ENCODE results near the gene RFT1. TPM values are rescaled to one million over a fixed set of nuclear protein-coding genes. Genes with fewer than 3 reads are reported as not detected.
"Not testable (repeated sequence)": the region's sequence is repeated elsewhere in the genome, so short reads cannot be mapped to it uniquely, and the experiment has no call there.

RFT1 gene
- total RNA-seq, 1 donor from 2014 or later, result 21.3 TPM

GRCh38 chr3:53071882-53072431 lies 58.3 kb downstream of the RFT1 start:
- no peak for DNase-seq (ENCODE audit: low spot score)

DNA sequence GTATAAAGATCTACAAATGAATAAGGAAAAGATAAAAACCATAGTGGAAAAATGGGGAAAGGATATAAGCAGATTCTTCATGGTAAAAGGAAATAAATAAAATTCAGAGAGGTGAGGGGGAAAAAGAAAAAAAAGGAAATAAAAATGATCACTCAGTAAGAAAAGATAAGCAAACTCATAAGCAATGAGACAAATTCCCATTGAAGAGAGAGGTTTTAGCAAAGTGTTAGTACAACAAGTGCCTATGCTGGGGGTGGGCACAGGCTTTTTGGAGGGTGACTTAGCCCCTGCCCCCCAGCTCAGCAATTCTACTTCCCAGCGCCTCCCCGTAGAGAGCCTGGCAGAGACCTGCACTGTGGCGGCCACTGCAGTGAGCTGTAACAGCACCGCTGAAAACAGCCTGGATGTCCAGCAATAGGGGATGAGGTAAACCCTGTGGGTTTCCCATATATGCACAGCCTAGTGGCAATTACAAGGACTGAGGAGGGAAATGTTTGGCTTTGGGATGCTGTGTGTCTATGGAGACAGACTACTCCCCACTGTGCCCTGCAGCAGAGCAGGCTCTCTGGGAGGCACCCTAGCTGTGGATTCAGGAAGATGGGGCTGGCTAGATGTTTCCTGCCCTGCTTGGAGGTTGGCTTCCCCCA lies 60.7 kb downstream of the RFT1 start:
- DNase-seq (ENCODE audit: low spot score), result no peak

- DNase-seq (ENCODE audit: low spot score), result no peak
These were observed 62.1 kb downstream of the RFT1 start for GRCh38 chr3:53068176-53068575.

GRCh38 chr3:53067567-53067966 lies 62.7 kb downstream of the RFT1 start:
- no peak for DNase-seq (ENCODE audit: low spot score)

- DNase-seq (ENCODE audit: low spot score), result no peak
These were observed 64.3 kb downstream of the RFT1 start for GRCh38 chr3:53065841-53066480.

DNA sequence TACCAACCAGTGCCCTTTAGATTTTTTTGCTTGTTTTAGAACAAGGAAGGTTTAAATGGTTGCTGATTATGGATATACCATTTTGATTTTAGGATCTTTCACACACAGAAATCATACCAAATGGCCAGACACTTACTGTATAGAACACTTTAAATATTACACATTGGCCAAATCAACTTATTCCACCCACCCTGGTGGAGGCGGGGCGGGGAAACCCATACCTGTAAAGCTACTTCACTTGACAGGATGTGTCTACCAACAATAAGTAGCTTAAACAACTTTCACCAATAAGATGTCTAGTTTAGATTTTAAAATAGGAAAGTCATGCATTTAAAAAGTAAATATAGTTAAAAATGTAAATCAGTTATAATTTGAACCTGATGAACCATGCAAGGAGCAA lies 67.3 kb downstream of the RFT1 start:
- DNase-seq (ENCODE audit: low spot score), result no peak

DNA sequence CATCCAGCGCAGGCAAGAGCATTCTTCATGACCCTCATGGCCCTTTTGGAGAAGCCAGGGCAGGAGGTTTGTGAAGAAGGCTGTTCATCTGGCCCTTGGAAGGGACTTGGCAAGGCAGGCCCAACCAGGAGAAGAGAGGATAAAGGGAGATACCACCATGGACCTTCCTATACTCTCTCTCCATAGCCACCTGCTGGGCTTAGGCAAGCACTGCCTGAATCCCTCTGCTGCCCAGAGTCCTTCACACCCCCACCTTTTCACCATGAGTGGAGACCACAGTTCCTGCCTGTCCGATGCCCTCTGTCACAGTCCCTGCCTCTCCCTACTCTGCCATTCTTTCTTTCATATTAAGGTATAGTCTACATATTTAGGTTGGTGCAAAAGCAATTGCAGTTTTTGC lies 73.8 kb downstream of the RFT1 start:
- no peak for DNase-seq (ENCODE audit: low spot score)

GRCh38 chr3:53054233-53054632 lies 76.0 kb downstream of the RFT1 start:
- not testable (repeated sequence) for DNase-seq (ENCODE audit: low spot score)

GRCh38 chr3:53051929-53052328 lies 78.3 kb downstream of the RFT1 start:
- no peak for DNase-seq (ENCODE audit: low spot score)

DNA sequence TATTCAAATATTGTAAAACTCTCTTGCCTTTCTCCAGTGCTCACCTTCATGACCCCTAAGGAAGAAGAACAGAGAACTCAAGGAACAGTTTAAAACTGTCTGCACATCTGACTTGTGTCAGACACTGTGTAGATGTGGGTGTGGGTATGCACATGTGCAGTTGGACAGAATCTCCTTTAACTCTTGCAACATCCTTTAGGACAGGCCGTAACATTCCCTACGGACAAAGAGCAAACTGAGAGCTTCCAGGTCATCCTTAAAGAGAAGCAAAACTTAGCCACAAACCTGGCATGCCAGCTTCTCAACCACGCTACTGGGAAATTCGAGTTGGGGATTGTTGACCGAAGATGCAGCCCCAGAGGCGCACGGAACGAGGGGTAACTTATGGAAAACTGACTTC lies 80.2 kb downstream of the RFT1 start:
- DNase-seq (ENCODE audit: low spot score), result no peak

- peak; percentile 50 for DNase-seq (ENCODE audit: low spot score)
These were observed 83.8 kb downstream of the RFT1 start for GRCh38 chr3:53046171-53047170.

- DNase-seq (ENCODE audit: low spot score), result peak; percentile 63
These were observed 84.6 kb downstream of the RFT1 start, which contains the start of gene SFMBT1 for GRCh38 chr3:53045518-53046170. SFMBT1 (minus strand) TSS chr3:53046073; CDS start chr3:52969128, 76,945 bp downstream.

- DNase-seq (ENCODE audit: low spot score), result peak; percentile 49
These were observed 85.3 kb downstream of the RFT1 start for GRCh38 chr3:53044711-53045517.

DNA sequence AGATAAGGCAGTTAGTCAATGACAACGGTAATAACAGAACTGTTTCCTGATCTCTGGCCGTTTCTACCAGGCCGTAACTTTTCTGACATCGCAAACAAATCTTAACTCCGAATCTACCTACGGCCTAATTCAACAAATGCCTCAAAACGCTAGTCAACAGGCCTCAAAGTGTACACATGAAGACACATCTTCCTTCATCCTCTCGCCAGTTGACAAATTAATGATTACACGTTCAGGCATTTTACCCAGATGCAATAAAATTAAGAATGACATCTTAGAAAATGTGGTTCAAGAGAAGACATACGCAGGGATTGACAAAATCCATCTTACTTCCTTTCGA lies 85.9 kb downstream of the RFT1 start:
- DNase-seq (ENCODE audit: low spot score), result no peak

DNA sequence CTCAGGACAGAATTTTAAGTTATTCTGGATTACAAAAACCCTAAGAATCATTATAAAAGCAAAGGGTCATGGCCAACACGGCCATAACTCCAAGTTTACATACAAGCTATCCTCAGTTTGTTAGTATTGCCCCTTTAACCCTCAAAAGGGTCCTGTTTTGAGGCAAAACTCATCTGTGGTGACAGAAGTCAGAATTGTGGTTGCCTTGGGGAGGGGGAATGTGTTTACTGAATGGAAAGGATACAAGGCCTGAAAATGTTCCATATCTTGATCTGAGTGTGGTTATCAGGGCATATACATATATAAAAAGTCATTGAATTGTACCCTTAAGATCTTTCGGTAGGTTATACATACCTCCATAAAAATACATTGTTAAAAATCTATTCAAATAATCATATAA lies 86.5 kb downstream of the RFT1 start:
- DNase-seq (ENCODE audit: low spot score), result no peak

GRCh38 chr3:53042651-53043050 lies 87.6 kb downstream of the RFT1 start:
- no peak for DNase-seq (ENCODE audit: low spot score)

- DNase-seq (ENCODE audit: low spot score), result no peak
These were observed 89.8 kb downstream of the RFT1 start for GRCh38 chr3:53040351-53040820.

DNA sequence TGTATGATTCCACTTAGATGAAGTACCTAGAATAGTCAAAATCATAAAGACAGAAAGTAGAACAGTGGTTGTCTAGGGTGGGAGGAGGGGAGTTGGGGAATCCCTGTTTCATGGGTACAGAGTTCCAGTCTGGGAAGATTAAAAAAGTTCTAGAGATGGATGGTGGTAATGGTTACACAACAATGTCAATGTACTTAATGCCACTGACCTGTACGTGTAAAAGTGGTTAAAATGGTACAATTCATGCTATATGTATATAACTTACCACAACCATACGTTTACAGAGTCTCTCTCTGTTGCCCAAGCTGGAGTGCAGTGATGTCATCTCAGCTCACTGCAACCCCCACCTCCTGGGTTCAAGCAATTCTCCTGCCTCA lies 90.9 kb downstream of the RFT1 start:
- no peak for DNase-seq (ENCODE audit: low spot score)

GRCh38 chr3:53038679-53039375 lies 91.4 kb downstream of the RFT1 start:
- DNase-seq (ENCODE audit: low spot score), result no peak

Data from mucosa of gallbladder (tissue), 1 donor.